ENCODE data around the gene ESAM.

ESAM gene

GRCh38 chr11:124751741-124752470 lies 10.2 kb downstream of the ESAM start, which contains the start of gene VSIG2:
TSS of gene VSIG2 (minus strand) at chr11:124752255. CDS start at chr11:124752137, 118 bp downstream.
- no peak for DNase-seq

GRCh38 chr11:124751391-124751740 lies 10.7 kb downstream of the ESAM start:
- DNase-seq: no peak

- DNase-seq: no peak
Observed at GRCh38 chr11:124749912-124750311, 12.2 kb downstream of the ESAM start.

GRCh38 chr11:124748481-124749343 lies 13.4 kb downstream of the ESAM start:
- DNase-seq: no peak

- DNase-seq: no peak
Observed at GRCh38 chr11:124748100-124748418, 14.0 kb downstream of the ESAM start.

- DNase-seq: no peak
Observed at GRCh38 chr11:124747406-124748099, 14.5 kb downstream of the ESAM start.

GRCh38 chr11:124746621-124747243 lies 15.4 kb downstream of the ESAM start:
- DNase-seq: no peak

- no peak for DNase-seq
Observed at GRCh38 chr11:124745835-124746620, 16.1 kb downstream of the ESAM start.

GRCh38 chr11:124745270-124745834 lies 16.7 kb downstream of the ESAM start:
- DNase-seq: no peak

- DNase-seq: no peak
Observed at GRCh38 chr11:124743050-124743449, 19.0 kb downstream of the ESAM start.

GRCh38 chr11:124742555-124742954 lies 19.5 kb downstream of the ESAM start:
- no peak for DNase-seq

GRCh38 chr11:124740277-124740882 lies 21.7 kb downstream of the ESAM start:
- peak; percentile 20 for DNase-seq

GRCh38 chr11:124739479-124740276 lies 22.4 kb downstream of the ESAM start, which contains the start of gene NRGN:
TSS of gene NRGN (plus strand) at chr11:124739942. CDS start at chr11:124740085, 143 bp downstream.
- DNase-seq: peak; percentile 84

GRCh38 chr11:124738713-124739478 lies 23.2 kb downstream of the ESAM start:
- no peak for DNase-seq

- DNase-seq: no peak
Observed at GRCh38 chr11:124737638-124738305, 24.3 kb downstream of the ESAM start.

- no peak for DNase-seq
Observed at GRCh38 chr11:124736736-124737135, 25.4 kb downstream of the ESAM start.

GRCh38 chr11:124732230-124732629 lies 29.9 kb downstream of the ESAM start:
- DNase-seq: no peak

- DNase-seq: no peak
Observed at GRCh38 chr11:124729571-124729970, 32.5 kb downstream of the ESAM start.

- no peak for DNase-seq
Observed at GRCh38 chr11:124728134-124728533, 34.0 kb downstream of the ESAM start.

Data from NCI-H2227 treated with DMSO at 0.1 percent for 48 hours (cell line).